ENCODE results near the gene GZF1.

Gene GZF1

DNA sequence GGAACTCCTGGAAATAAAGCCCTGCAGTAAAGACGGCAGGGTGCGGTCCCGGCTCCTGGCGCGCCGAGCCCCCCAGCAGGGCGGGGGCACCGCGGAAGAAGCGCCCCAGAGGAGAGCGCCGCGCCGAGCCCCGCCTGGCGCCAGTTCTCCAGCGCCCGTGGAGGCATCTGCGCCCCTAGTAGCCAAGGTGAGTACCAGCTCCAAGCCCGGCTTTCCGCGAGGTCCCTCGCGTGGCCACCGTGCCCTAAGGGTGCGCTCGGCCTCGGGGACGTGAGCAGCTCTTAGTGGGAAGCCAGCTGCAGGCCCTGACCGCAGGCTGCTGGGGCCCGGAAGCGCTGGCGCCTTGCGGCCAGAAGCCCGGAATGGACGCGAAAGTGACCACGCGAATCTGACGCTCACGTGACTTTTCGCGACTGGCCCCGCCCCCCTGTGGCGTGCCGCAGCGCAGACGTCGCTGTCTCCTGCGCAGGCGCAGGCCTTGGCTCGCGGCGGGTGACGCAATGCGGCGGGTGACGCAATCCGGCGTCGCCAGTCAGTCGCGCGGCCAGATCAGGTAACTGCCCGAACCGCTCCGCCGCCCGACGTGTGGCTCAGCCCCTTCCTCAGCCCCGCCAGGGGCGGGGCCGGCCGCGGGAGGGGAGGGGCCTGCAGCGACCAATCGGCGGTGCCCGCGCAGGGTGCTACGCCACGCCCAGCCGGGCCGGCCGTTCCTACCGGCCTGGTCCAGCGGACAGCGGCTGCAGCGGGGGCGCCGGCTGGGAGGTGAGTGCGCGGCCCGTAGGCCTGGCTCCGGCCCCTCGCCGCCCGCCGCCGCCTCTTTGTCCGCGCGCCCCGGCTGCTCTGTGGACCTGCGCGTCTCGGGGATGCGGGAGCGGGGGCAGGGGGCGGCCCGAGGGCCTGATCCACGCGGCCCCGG is at the start of gene GZF1:
TSS of gene GZF1 (plus strand) at position 707 of the 916 bp plus-strand sequence. CDS start 2,202 bp downstream, outside the sequence.
- peak; percentile 87 for DNase-seq (ENCODE audit: low read depth, low spot score)
- H3K27ac ChIP-seq: peak within 1 kb of the TSS; percentile 91

DNA sequence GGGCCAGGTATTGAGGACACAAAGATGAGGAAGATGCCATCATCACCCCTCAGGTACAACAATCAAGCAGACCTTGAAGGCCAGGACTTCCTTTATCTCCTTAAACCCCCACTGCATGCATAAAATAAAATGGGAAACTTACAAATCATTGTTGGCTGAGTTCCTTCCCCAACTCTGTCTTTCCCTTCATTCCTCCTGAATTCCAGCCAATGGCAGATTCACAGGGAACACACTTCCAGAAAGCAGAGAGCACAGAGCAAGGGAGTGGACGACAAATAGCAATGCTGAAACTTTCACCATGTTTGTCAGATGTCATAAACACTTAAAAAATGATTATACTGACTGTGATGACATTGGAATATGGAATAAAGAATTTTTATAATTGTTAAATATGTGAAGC is 48.7 kb upstream of the GZF1 start:
- no peak overlapping the region for H3K27ac ChIP-seq
- DNase-seq (ENCODE audit: low read depth, low spot score): no peak

DNA sequence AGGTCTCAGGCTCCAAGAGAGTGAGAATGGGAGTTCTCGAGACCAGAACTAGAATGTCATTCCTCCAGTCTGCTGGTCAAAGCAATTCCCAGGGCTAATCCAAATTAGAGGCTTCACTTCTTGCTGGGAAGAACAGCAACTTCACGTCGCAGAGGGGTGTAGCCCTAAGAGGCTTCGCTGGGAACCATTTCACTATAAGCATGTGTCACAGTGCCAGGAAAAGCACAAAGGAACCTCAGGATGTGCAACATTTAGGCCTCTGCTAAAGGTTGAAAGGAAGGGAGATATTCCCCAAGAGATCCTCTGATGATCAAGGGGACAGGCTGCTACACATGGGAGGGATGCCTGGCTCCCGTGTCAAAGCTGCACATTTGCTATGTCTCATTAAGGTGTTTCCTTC is 47.3 kb upstream of the GZF1 start:
- no peak for DNase-seq (ENCODE audit: low read depth, low spot score)
- H3K27ac ChIP-seq: no peak overlapping the region

DNA sequence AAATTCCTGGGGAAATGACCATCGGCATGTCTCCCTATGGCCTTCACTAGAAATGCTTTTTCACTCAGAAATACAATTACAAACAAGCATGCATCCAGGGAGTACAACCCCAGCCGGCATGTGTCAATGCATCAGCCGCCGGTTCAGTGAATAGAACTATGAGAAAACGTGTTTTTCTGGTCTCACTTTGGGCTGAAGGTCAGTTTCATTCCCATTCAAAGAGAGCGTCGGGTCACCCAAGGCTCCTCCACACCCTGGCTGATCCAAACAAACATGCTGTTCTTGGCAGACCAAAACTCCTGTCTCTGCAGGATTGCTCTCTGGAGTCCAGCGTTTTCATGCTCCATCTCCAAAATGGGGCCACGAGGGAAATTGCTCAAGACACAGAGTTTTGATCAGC is 46.9 kb upstream of the GZF1 start:
- DNase-seq (ENCODE audit: low read depth, low spot score): no peak
- no peak overlapping the region for H3K27ac ChIP-seq

DNA sequence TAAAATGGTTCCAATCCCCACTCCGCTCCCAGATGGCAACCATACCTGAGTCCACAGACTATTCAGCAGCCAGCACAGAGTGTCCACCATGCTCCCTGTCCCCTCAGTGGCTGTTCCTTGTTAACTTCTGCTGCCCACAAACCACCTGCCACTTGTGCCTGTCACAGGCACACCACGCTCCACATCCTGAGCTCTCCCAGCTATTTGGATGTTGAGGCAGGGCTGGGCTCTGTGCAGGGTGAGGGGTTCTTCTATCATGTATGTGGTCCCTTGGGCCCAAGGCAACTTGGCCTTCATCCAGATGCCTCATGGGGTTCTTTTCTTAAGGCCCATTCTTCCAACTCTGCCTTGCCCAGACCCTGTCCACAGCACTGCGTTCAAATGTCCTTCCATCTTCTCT is 45.4 kb upstream of the GZF1 start:
- no peak for DNase-seq (ENCODE audit: low read depth, low spot score)

DNA sequence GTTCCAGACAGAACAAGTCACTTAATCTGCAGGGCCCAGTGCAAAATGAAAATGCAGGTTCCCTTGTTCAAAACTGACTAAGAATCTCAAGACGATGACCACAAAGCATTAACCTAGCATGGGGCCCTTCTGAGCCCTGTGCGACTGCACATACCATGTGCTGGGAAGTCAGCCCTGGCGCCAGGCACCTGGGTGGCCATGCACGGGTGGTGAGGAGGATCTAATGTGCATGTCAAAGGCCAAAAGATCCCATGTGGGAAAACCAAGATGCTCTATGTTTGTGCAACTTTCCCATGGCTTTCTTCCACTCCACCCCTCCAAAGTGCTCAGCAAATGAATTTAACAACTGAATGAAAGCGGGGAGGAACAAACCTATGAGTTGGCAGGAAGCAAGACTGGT is 44.9 kb upstream of the GZF1 start:
- no peak overlapping the region for H3K27ac ChIP-seq
- no peak for DNase-seq (ENCODE audit: low read depth, low spot score)

More for the DNA sequence above, 45.4 kb upstream of the GZF1 start:
- H3K27ac ChIP-seq: no peak overlapping the region

DNA sequence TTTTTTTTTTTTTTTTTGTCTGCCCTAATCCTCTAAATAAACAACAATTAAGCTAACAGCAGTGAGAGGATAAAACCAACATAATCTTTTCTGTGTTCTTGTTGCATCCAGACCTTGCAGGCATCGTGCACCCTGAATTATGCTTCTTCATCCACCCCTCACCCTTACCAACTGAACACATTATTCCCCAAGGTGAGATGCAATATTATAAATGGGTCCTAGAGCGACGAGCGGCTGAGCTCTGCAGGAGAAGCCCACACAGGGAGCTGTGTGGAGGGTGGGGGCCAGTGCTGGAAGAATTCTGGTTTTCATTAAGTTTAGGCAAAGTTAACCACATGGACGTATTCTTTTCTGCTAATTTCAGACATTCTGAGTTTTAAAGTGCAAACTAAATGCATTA is 43.6 kb upstream of the GZF1 start:
- DNase-seq (ENCODE audit: low read depth, low spot score): no peak
- H3K27ac ChIP-seq: no peak overlapping the region

DNA sequence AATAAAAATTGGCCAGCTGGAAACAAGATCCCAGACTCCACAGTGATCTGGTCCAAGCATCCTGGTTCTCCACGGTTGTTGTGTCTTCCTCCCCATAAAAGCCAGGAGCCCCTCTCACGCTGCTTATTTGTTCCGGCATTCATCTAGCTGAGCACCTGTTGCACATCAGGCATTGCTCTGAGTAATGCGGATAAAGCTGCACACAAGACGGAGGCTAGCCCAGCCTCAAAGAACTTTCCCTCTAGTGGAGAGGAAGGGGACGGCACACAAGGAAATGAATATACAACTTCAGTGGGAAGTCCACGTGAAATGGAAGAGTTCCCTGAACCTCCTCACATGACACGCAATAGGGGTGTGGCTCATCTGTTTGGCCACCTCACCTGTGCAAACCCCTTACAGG is 41.7 kb upstream of the GZF1 start:
- no peak for DNase-seq (ENCODE audit: low read depth, low spot score)
- no peak overlapping the region for H3K27ac ChIP-seq

DNA sequence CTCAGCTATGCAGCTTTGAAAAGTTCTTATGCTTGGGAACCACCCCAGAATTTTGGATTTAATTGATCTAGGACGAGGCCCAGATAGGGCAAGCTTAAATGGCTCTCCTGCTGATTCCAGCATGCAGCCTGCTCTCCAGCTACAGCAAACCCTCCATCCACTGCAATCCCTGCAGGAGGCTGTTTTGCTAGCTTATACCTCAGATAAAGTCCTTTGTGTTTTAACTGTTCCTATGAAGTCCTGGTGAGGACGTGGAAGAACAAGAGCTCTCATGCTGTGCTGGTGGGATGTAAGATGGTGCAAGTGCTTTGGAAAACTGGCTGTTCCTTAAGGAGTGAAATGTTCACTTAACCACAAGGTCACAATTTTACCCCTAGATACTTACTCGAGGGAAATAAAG is 36.9 kb upstream of the GZF1 start:
- DNase-seq (ENCODE audit: low read depth, low spot score): no peak
- H3K27ac ChIP-seq: no peak overlapping the region

DNA sequence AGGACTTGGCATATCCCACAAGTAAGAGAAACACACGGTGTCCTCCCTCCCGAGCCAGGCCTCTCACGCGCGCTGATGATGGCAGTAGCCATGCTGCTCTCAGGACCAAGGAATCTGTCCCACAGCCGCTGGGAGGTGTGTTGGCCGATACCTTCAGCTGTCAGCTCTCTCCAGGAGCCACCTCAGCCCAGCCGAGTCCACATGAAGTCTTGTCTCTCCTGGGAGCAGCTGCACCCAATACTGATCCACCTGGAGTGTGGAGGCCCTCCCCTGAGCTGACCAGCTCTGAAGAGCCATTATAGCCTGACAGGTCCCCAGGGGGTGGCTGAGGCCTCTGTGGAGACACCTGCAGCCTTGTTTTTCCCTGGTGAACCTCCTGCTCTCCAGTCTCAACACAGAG is 35.2 kb upstream of the GZF1 start:
- no peak for DNase-seq (ENCODE audit: low read depth, low spot score)
- no peak overlapping the region for H3K27ac ChIP-seq

DNA sequence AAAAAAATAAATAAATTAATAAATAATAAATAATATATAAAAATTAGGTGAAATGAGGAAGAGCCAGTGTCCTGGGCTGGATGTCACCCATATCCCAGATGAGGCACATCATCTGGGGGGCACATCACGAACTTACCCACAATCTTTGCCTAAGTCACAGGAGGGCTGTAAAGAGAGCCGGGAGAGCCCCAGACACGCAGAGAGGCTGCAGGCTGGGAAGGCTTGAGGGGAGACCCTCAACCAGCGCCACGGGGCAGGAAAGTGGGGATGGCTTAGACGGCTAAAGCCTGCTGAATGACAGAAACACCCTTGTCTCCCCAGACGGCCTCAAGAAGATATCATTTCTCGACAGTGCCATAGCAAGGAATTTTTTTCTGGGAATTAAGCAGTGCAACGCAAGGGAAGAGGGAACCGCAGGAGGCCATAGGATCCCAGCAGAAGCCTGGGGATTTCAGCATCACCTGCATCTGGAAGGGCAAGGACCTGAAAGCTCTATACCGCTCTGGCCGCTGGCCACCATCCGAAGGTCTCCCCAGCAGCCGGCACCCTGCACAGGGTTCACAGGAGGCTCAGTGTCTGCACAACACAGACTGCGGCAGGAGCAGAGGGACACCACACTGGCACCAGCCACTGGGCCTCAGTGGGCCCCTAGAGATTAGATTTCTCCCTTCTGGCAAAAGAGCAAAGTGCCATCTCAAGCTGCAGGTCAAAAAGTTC is 34.2 kb upstream of the GZF1 start:
- DNase-seq (ENCODE audit: low read depth, low spot score): no peak
- no peak overlapping the region for H3K27ac ChIP-seq

DNA sequence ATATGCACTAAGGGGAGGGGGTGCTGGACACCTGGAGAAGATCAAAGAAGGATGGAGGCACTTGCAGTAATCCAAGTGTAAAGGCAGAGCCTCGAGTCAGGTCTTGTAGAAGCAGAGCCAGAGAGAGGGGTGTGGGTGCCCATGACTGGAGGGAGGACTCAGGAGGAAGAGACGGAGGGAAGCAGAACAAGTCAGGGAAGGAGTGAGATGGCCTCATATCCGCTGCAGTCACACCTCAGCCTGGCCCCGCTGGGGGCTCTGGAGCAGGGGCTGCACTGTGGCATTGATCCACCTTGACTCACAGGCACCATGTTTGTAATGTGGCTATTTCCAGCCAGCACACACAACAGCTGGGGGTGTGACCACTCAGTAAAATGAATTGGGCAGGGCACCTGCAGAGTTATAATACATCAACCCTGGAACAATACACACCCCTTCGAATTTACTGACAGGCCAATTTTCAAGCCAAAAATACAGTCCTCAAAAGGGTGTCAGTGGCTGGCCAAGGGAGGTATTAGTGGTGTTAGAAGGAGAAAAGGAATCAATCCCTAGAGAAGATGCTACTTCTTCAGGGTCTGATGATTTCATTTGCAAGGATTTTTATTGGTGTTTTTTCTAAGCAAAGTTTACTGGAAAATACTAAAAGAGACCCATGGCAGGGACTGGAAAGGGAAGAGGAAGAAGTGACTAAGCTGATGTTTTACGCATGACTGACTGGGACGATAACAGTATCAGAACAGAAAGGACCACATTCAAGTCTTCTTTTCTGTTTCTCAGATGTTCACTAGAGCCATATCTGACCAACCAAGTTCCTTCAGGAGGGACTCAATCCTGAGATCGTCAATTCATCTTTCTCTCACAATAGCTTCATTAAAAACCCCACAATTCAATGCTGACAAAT is 30.3 kb upstream of the GZF1 start:
- H3K27ac ChIP-seq: no peak overlapping the region
- DNase-seq (ENCODE audit: low read depth, low spot score): no peak

DNA sequence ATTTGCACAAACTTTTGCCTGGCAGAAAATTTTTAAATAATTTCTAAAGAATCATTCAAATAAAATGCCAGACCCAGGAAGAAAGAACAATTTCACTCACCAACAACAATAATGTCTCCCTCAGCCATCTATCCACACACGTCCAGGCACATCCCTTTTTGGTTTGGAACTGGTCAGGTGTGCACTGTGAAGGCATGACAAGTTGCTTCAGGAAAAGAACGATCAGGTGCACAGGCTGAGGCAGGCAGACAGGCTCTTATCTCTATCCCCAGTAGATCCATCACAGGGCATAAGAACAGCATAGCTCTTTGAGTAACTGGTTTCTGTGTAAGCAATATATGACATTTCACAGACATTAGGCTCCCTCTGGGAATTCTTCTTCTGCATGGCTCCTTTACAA is 29.5 kb upstream of the GZF1 start:
- DNase-seq (ENCODE audit: low read depth, low spot score): no peak
- H3K27ac ChIP-seq: no peak overlapping the region

DNA sequence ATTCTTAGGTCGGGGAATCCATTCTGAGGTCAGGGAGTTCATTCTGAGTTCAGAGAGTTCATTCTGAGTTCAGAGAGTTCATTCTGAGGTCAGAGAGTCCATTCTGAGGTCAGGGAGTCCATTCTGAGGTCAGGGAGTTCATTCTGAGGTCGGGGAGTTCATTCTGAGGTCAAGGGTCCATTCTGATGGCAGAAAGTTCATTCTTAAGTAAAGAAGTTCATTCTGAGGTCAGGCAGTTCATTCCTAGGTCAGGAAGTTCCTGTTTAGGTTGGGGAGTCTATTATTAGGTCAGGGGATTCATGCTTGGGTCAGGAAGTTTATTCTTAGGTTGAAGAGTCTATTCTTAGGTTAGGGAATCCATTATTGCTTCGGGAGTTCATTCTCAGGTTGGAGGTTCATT is 27.9 kb upstream of the GZF1 start:
- no peak for DNase-seq (ENCODE audit: low read depth, low spot score)
- H3K27ac ChIP-seq: no peak overlapping the region

DNA sequence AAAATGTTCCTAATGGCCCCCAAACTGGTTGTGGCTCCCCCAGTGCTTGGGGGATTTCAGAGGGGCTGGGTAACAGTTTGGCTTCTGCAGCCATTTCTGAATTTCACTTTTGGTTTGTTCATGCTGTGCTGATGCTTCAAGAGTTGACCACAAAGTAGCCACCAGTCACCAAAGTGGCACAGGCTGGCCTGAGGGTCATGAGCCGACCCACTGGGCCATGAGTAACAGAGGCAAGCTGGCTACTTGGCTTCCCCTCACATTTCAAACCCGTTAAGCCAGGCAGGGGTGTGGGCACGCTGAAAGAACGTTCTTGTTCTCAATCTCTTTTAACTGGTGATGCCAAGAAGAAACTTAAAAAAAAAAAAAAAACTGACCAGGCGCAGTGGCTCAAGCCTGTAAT is 26.5 kb upstream of the GZF1 start:
- no peak for DNase-seq (ENCODE audit: low read depth, low spot score)
- no peak overlapping the region for H3K27ac ChIP-seq

DNA sequence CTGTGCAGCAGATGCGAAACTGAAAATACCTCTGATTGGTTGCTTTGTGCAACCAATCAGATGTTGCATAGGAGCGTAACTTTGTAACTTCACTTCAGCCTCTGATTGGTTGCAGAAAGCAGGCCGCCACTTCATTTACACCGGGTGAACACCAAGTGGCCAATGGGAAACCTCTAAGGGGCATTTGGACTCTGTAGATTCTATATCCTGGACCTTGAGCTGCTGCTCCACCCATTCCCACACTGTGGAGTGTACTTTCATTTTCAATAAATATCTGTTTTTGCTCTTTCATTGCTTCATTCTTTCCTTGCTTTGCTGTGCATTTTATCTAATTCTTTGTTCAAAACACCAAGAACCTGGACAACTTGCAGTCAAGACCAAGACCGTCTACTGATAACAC is 25.5 kb upstream of the GZF1 start:
- no peak for DNase-seq (ENCODE audit: low read depth, low spot score)
- no peak overlapping the region for H3K27ac ChIP-seq

DNA sequence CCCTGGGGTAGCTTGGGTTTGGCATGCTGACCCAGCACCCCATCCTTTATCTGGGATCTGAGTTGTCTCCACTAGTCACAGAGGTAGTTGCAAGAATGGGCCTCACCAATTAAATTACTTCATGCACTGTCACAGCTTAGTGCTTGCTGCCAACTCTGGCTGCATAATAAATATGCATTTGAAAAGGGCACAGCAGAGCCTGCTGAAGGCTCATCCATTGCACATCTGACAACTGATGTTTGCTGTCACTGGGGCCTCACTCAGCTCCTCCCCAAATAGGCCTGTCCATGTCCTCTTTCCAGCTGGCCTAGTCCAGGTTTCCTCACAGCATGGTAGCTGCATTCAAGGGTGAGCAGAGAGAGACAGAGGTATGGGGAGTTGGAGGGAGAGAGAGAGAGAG is 24.7 kb upstream of the GZF1 start:
- DNase-seq (ENCODE audit: low read depth, low spot score): no peak
- no peak overlapping the region for H3K27ac ChIP-seq

DNA sequence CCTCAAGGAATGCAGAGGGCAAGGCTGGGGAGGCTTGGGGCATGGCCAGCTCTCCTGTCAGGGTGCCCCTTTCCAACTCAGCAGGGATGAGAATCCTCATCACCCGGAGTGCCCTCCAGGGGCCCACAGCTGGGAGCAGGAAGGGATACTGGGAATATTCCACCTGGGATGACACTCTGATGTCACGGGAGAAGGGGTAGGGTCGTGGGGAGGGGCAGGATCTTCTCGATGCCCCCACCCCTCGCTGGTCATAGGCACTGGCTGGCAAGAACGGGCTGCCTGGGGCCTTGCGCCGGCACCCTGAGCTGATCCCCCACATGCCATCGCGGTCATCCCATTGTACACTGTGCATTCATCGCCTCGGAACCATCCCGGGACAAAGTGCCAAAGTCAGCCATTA is 22.0 kb upstream of the GZF1 start:
- H3K27ac ChIP-seq: no peak overlapping the region
- no peak for DNase-seq (ENCODE audit: low read depth, low spot score)

DNA sequence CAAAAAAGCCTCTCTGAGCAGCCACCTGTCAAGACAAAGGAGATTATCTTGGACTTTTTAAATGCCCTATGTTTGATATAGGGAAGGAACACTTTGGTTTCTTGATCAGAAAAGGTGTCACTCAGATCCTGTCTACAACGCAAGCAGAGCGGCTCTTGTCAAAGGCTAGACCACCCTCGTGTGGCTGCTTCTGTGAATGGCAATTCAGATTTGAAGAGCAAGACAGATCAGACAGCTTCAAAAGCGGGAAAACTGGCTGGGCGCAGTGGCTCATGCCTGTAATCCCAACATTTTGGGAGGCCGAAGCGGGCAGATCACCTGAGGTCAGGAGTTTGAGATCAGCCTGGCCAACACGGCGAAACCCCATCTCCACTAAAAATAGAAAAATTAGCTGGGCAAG is 21.5 kb upstream of the GZF1 start:
- DNase-seq (ENCODE audit: low read depth, low spot score): no peak

DNA sequence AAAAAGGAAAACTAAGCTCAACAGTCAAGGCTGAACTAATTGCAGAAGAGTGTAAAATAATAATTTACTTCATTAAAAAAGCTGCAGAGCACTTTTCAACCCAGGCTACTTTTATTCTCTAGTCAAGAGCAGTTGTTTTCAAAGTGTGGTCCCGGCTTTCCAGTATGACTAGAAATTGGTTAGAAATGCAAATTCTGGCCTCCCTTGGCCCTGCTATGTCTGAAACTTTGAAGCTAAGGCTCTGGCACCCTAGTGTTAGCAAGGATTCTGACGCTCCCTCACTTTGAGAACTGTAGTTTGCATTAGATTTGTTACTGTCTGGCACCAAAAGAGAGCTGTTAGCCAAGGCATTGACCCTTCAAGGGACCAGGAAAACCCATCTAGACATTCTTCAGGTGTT is 20.9 kb upstream of the GZF1 start:
- H3K27ac ChIP-seq: no peak overlapping the region
- no peak for DNase-seq (ENCODE audit: low read depth, low spot score)

More for the DNA sequence above, 21.5 kb upstream of the GZF1 start:
- H3K27ac ChIP-seq: no peak overlapping the region

DNA sequence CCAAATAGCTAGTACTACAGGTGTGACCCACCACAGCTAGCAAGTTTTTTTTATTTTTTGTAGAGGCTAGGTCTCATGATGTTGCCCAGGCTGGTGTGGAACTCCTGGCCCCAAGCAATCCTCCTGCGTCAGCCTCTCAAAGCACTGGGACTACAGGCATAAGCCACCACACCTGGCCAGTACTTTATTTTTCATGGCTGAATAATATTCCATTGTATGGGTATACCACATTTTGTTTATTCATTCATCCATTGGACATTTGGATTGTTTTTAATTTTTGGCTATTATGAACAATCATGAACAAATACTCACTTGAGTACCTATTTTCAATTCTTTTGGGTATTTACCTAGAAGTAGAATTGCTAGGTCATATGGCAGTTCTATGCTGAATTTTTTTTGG is 18.4 kb upstream of the GZF1 start:
- no peak for DNase-seq (ENCODE audit: low read depth, low spot score)
- no peak overlapping the region for H3K27ac ChIP-seq
